ENCODE data around the gene FBXL17.

FBXL17 gene

GRCh38 chr5:107900721-107901120 is 481.2 kb downstream of the FBXL17 start:
- DNase-seq (ENCODE audit: low spot score), result no peak

GRCh38 chr5:107894361-107894760 is 487.5 kb downstream of the FBXL17 start:
- DNase-seq (ENCODE audit: low spot score), result no peak

GRCh38 chr5:107893642-107894041 is 488.3 kb downstream of the FBXL17 start:
- peak; percentile 64 for DNase-seq (ENCODE audit: low spot score)

- no peak for DNase-seq (ENCODE audit: low spot score)
Observed at GRCh38 chr5:107889387-107889786, 492.5 kb downstream of the FBXL17 start.

- DNase-seq (ENCODE audit: low spot score), result no peak
Observed at GRCh38 chr5:107888541-107888940, 493.4 kb downstream of the FBXL17 start.

GRCh38 chr5:107887166-107887943 is 494.5 kb downstream of the FBXL17 start:
- no peak for DNase-seq (ENCODE audit: low spot score)

- no peak for DNase-seq (ENCODE audit: low spot score)
Observed at GRCh38 chr5:107885601-107886000, 496.3 kb downstream of the FBXL17 start.

- DNase-seq (ENCODE audit: low spot score), result no peak
Observed at GRCh38 chr5:107884871-107885270, 497.0 kb downstream of the FBXL17 start.

- DNase-seq (ENCODE audit: low spot score), result no peak
Observed at GRCh38 chr5:107878661-107879060, 503.2 kb downstream of the FBXL17 start.

GRCh38 chr5:107876906-107877305 is 505.0 kb downstream of the FBXL17 start:
- no peak for DNase-seq (ENCODE audit: low spot score)

- no peak for DNase-seq (ENCODE audit: low spot score)
Observed at GRCh38 chr5:107876261-107876660, 505.6 kb downstream of the FBXL17 start.

- DNase-seq (ENCODE audit: low spot score), result peak; percentile 92
Observed at GRCh38 chr5:107875833-107876232, 506.1 kb downstream of the FBXL17 start.

GRCh38 chr5:107874795-107875194 is 507.1 kb downstream of the FBXL17 start:
- peak; percentile 50 for DNase-seq (ENCODE audit: low spot score)

GRCh38 chr5:107873877-107874276 is 508.0 kb downstream of the FBXL17 start:
- no peak for DNase-seq (ENCODE audit: low spot score)

GRCh38 chr5:107871023-107871422 is 510.9 kb downstream of the FBXL17 start:
- DNase-seq (ENCODE audit: low spot score), result no peak

GRCh38 chr5:107869438-107870115 is 512.3 kb downstream of the FBXL17 start:
- peak; percentile 82 for DNase-seq (ENCODE audit: low spot score)

GRCh38 chr5:107868650-107869409 is 513.1 kb downstream of the FBXL17 start:
- DNase-seq (ENCODE audit: low spot score), result no peak

GRCh38 chr5:107867266-107867665 is 514.6 kb downstream of the FBXL17 start:
- no peak for DNase-seq (ENCODE audit: low spot score)

- DNase-seq (ENCODE audit: low spot score), result peak; percentile 22
Observed at GRCh38 chr5:107864793-107865192, 517.1 kb downstream of the FBXL17 start.

- DNase-seq (ENCODE audit: low spot score), result no peak
Observed at GRCh38 chr5:107863125-107863524, 518.8 kb downstream of the FBXL17 start.

- DNase-seq (ENCODE audit: low spot score), result no peak
Observed at GRCh38 chr5:107861565-107861964, 520.3 kb downstream of the FBXL17 start.

- no peak for DNase-seq (ENCODE audit: low spot score)
Observed at GRCh38 chr5:107860044-107860443, 521.9 kb downstream of the FBXL17 start.

GRCh38 chr5:107858788-107859187 is 523.1 kb downstream of the FBXL17 start:
- no peak for DNase-seq (ENCODE audit: low spot score)
